Activated B cell treated with CpG ODN at 0.5 μM for 24 hours (primary cell): ENCODE results near the gene ACKR3. TPM values are rescaled to one million over a fixed set of nuclear protein-coding genes. Genes with fewer than 3 reads are reported as not detected.

Experiments
- ATAC-seq: fragments of 200-7000 bp; cut with Tn5 transposase; one replicate; pipeline ENCODE4 v1.10.0; 2021; ENCODE audit warnings: low read depth, mild to moderate bottlenecking, moderate library complexity
- CTCF ChIA-PET: fragments of 350-600 bp; sonication (Branson Sonifier 250); formaldehyde crosslinking; loops from one replicate; lab custom pipeline; 2021; ENCODE audit warnings: antibody characterized with exemption; lab: Charles Lee
- POLR2A ChIA-PET: fragments of 350-600 bp; sonication (Branson Sonifier 250); formaldehyde crosslinking; loops from one replicate; lab custom pipeline; 2021; ENCODE audit warnings: antibody characterized with exemption; lab: Charles Lee
- DNase-seq: peaks from one replicate; pipeline ENCODE4 v3.0.0; 2022
- H3K27ac Mint-ChIP-seq: one replicate; pipeline ENCODE4 v1.8.0; 2020; ENCODE audit warnings: mixed read lengths
- H3K27me3 Mint-ChIP-seq: one replicate; pipeline ENCODE4 v1.8.0; 2021; ENCODE audit warnings: mixed read lengths
- H3K36me3 Mint-ChIP-seq: one replicate; pipeline ENCODE4 v1.8.0; 2021; ENCODE audit warnings: low read depth, mixed read lengths
- H3K4me1 Mint-ChIP-seq: one replicate; pipeline ENCODE4 v1.8.0; 2021; ENCODE audit warnings: mixed read lengths
- H3K4me3 Mint-ChIP-seq: one replicate; pipeline ENCODE4 v1.8.0; 2020; ENCODE audit warnings: mild to moderate bottlenecking, mixed read lengths
- H3K9me3 Mint-ChIP-seq: one replicate; pipeline ENCODE4 v1.8.0; 2020; ENCODE audit warnings: mixed read lengths
- CTCF ChIP-seq: fragments of 200-600 bp; IDR thresholded peaks from one replicate; pipeline ENCODE4 v1.8.0; 2022; ENCODE audit warnings: antibody characterized with exemption, mild to moderate bottlenecking
- intact Hi-C: fragments of 100-400 bp; cut with micrococcal nuclease; formaldehyde crosslinking; loops from one replicate; pipeline ENCODE4 v1.15.1; 2024
- total RNA-seq: library from RNA; stranded (reverse); gene quantifications from 2 replicates; pipeline ENCODE4 v1.2.3, GENCODE V29; 2022

ACKR3 gene
- total RNA-seq, 1 donor from 2014 or later, result 6.6 TPM

GRCh38 chr2:236599059-236599458 is 29.4 kb downstream of the ACKR3 start:
- no peak for DNase-seq
- intact Hi-C loops, result no loop called here
- CTCF ChIA-PET, result no interaction called here
- Mint-ChIP-seq H3K4me1 (peaks cover 7% of the 10 kb centered on the region), H3K27me3 (peaks cover 6% of the 10 kb centered on the region), H3K36me3 (no peaks in the 10 kb centered on the region), H3K4me3 (no peak overlapping the region), H3K27ac (no peak overlapping the region), H3K9me3 (no peaks in the 10 kb centered on the region)
- POLR2A ChIA-PET, result no interaction called here
- TF ChIP-seq CTCF, result no peak
- no peak for ATAC-seq

GRCh38 chr2:236600158-236600557 is 30.5 kb downstream of the ACKR3 start:
- no peaks in the 10 kb centered on the region for H3K9me3 Mint-ChIP-seq
- no peak for TF ChIP-seq CTCF
- H3K4me1 Mint-ChIP-seq, result peaks cover 7% of the 10 kb centered on the region
- no peak overlapping the region for H3K27ac Mint-ChIP-seq
- ATAC-seq, result no peak
- H3K36me3 Mint-ChIP-seq, result no peaks in the 10 kb centered on the region
- peaks cover 10% of the 10 kb centered on the region for H3K27me3 Mint-ChIP-seq
- DNase-seq, result no peak
- intact Hi-C loops, result no loop called here
- H3K4me3 Mint-ChIP-seq, result no peak overlapping the region
- CTCF ChIA-PET, result no interaction called here
- POLR2A ChIA-PET, result no interaction called here

GRCh38 chr2:236600892-236601291 is 31.3 kb downstream of the ACKR3 start:
- H3K36me3 Mint-ChIP-seq, result no peaks in the 10 kb centered on the region
- peaks cover 15% of the 10 kb centered on the region for H3K27me3 Mint-ChIP-seq
- intact Hi-C loops, result no loop called here
- ATAC-seq, result no peak
- peaks cover 7% of the 10 kb centered on the region for H3K4me1 Mint-ChIP-seq
- no peak for TF ChIP-seq CTCF
- ChIA-PET POLR2A (no interaction called here), CTCF (no interaction called here)
- H3K27ac Mint-ChIP-seq, result no peak overlapping the region
- no peak for DNase-seq
- H3K9me3 Mint-ChIP-seq, result no peaks in the 10 kb centered on the region
- H3K4me3 Mint-ChIP-seq, result no peak overlapping the region

- DNase-seq, result no peak
- ChIA-PET CTCF (no interaction called here), POLR2A (no interaction called here)
- no peak for TF ChIP-seq CTCF
- no peak overlapping the region for H3K4me3 Mint-ChIP-seq
- no peak overlapping the region for H3K27ac Mint-ChIP-seq
- intact Hi-C loops, result no loop called here
- peak; percentile 42 for ATAC-seq
- peaks cover 7% of the 10 kb centered on the region for H3K4me1 Mint-ChIP-seq
- H3K9me3 Mint-ChIP-seq, result no peaks in the 10 kb centered on the region
- H3K27me3 Mint-ChIP-seq, result peaks cover 20% of the 10 kb centered on the region
- H3K36me3 Mint-ChIP-seq, result no peaks in the 10 kb centered on the region
Observed at GRCh38 chr2:236601316-236602202, 31.9 kb downstream of the ACKR3 start.

GRCh38 chr2:236602678-236603077 is 33.1 kb downstream of the ACKR3 start:
- H3K4me1 Mint-ChIP-seq, result peaks cover 7% of the 10 kb centered on the region
- no peak overlapping the region for H3K4me3 Mint-ChIP-seq
- H3K27me3 Mint-ChIP-seq, result peaks cover 28% of the 10 kb centered on the region
- H3K9me3 Mint-ChIP-seq, result no peaks in the 10 kb centered on the region
- TF ChIP-seq CTCF, result no peak
- CTCF ChIA-PET, result no interaction called here
- no peak overlapping the region for H3K27ac Mint-ChIP-seq
- ATAC-seq (no peak), DNase-seq (no peak)
- intact Hi-C loops, result no loop called here
- H3K36me3 Mint-ChIP-seq, result no peaks in the 10 kb centered on the region
- POLR2A ChIA-PET, result no interaction called here
